Activated CD4-positive, alpha-beta memory T cell treated with anti-CD3 and anti-CD28 coated beads for 36 hours (primary cell): ENCODE measurements around the gene NDUFV3. TPM values are rescaled to one million over a fixed set of nuclear protein-coding genes. Genes with fewer than 3 reads are reported as not detected.
"Not testable (repeated sequence)": the region's sequence is repeated elsewhere in the genome, so short reads cannot be mapped to it uniquely, and the experiment has no call there.

Experiments
- CTCF ChIA-PET: fragments of 350-600 bp; sonication (Branson Sonifier 250); formaldehyde crosslinking; loops from one replicate; lab custom pipeline; 2021; ENCODE audit warnings: antibody characterized with exemption, inconsistent platforms; lab: Charles Lee
- POLR2A ChIA-PET: fragments of 350-600 bp; sonication (Branson Sonifier 250); formaldehyde crosslinking; loops from one replicate; lab custom pipeline; 2021; ENCODE audit warnings: antibody characterized with exemption; lab: Charles Lee
- DNase-seq: peaks from one replicate; pipeline ENCODE4 v3.0.0-alpha.2; 2020
- H3K27ac Mint-ChIP-seq: one replicate; pipeline ENCODE4 v1.8.0; 2021; ENCODE audit warnings: mixed read lengths
- H3K27me3 Mint-ChIP-seq: one replicate; pipeline ENCODE4 v1.8.0; 2021; ENCODE audit warnings: mixed read lengths
- H3K36me3 Mint-ChIP-seq: one replicate; pipeline ENCODE4 v1.8.0; 2021; ENCODE audit warnings: mixed read lengths
- H3K4me1 Mint-ChIP-seq: one replicate; pipeline ENCODE4 v1.8.0; 2021; ENCODE audit warnings: low read depth, mixed read lengths
- H3K4me3 Mint-ChIP-seq: one replicate; pipeline ENCODE4 v1.8.0; 2021; ENCODE audit warnings: mild to moderate bottlenecking, mixed read lengths
- H3K9me3 Mint-ChIP-seq: one replicate; pipeline ENCODE4 v1.8.0; 2021; ENCODE audit warnings: mixed read lengths
- intact Hi-C: fragments of 100-400 bp; cut with micrococcal nuclease; formaldehyde crosslinking; loops from one replicate; pipeline ENCODE4 v1.15.1; 2023
- microRNA-seq: library from miRNA; unstranded; fragments of <30 nt; microRNA quantifications from one replicate; pipeline ENCODE4 v1.2.0, GENCODE V29; 2022; ENCODE audit warnings: borderline number of aligned reads, borderline microRNAs expressed, borderline replicate concordance
- total RNA-seq, 2 experiments: library from RNA; stranded (reverse); gene quantifications; one replicate each; pipeline ENCODE4 v1.2.3, GENCODE V29; 2021

NDUFV3 gene
- total RNA-seq, 2 experiments from 2014 or later: 16.1 to 17.3 TPM

DNA sequence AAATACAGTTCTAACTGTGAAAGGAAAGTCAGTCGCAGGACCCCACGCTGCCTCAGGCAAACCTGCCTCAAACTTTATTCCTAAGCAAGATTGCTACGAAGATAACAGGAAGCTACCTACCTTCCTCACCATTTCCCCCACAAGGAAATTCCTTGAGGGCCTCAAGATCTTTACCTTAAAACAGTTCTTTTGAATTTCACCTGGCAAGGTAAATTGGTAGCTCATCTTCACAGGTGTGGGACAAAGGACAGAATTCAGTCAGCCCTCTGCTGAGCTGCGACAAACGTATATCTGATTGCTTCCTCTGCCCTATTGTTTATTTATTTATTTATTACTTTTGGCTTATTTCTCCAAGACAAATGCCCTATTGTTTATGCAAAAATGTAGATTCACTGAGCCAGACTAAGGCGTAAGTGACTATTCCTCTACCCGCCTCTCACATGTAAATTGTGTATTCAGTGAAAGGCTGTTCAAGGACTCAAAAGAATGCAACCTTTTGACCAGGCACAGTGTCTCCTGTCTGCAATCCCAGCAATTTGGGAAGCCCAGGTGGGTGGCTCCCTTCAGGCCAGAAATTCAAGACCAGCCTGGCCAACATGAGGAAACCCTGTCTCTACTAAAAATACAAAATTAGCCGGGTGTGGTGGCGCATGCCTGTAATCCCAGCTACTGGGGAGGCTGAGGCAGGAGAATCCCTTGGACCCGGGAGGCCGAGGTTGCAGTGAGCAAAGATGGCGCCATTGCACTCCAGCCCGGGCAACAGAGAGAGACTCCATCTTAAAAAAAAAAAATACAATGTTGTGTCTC, 63.9 kb downstream of the NDUFV3 start:
- Mint-ChIP-seq H3K9me3 (peaks cover 2% of the 10 kb centered on the region), H3K4me1 (no peaks in the 10 kb centered on the region), H3K27ac (no peak overlapping the region), H3K36me3 (no peaks in the 10 kb centered on the region), H3K27me3 (no peaks in the 10 kb centered on the region), H3K4me3 (no peak overlapping the region)
- ChIA-PET CTCF (no interaction called here), POLR2A (no interaction called here)
- intact Hi-C loops: no loop called here
- DNase-seq: no peak

DNA sequence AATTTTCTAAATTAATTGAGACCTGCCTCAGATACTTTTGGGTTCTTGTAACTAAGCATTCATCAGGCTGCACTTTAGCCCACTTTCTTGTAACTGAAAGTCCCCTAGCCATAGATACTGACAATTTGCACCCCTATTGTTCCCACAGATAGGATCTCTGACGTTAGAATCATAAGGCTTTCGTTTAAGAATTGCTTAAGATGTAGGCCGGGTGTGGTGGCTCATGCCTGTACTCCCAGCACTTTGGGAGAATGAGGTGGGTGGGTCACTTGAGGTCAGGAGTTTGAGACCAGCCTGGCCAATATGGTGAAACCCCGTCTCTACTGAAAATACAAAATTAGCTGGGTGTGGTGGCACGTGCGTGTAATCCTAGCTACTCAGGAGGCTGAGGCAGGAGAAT, 65.0 kb downstream of the NDUFV3 start:
- H3K27me3 Mint-ChIP-seq, H3K9me3 Mint-ChIP-seq, intact Hi-C loops, H3K36me3 Mint-ChIP-seq, DNase-seq, H3K4me1 Mint-ChIP-seq, CTCF ChIA-PET, POLR2A ChIA-PET, H3K4me3 Mint-ChIP-seq, H3K27ac Mint-ChIP-seq: not testable (repeated sequence)

DNA sequence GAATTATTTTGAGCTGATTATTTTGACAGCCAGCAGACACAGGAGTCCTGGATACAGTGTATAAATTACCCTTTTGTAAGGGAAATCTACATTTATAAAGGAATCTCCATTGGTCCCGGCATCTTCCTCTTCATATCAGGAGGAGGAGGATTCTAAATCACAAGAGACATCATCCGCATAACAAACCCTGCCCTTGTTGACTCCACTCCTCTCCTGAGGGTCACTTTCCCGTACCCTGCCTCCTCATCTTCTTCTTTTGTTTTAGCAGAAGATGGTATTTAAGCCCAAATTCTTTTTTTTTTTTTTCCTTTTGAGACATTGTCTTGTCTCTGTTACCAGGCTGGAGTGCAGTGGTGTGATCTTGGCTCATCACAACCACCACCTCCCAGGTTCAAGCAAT, 66.6 kb downstream of the NDUFV3 start:
- ChIA-PET POLR2A (no interaction called here), CTCF (no interaction called here)
- Mint-ChIP-seq H3K4me1 (no peaks in the 10 kb centered on the region), H3K27me3 (no peaks in the 10 kb centered on the region), H3K27ac (no peak overlapping the region), H3K4me3 (no peak overlapping the region), H3K36me3 (no peaks in the 10 kb centered on the region), H3K9me3 (peaks cover 2% of the 10 kb centered on the region)
- intact Hi-C loops: no loop called here
- DNase-seq: no peak

DNA sequence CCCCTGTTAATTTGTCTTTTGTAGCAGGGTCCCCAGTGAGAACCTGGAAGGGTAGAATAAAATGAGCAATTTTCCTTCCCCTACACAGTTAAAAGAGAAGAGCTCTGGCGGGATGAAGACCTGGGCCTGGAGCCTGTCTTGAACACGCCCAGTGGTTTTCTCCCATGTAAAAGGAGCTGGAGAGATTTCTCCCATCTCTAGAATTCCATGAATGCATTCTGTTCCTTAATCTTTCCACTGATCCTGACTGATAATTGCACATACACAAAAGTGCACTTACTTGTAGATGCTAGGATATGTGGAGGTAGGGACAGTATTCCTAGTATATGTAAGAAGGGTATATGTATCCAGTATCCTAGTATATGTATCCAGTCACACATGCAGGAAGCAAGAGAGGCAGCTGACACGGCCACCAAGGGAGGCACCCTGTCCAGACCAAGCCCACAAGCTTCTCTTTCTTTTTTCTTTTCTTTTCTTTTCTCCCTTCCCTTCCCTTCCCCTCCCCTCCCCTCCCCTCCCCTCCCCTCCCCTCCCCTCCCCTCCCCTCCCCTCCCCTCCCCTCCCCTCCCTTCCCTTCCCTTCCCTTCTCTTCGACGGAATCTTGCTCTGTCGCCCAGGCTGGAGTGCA, 69.4 kb downstream of the NDUFV3 start:
- no peak overlapping the region for H3K4me3 Mint-ChIP-seq
- ChIA-PET CTCF (no interaction called here), POLR2A (no interaction called here)
- H3K27ac Mint-ChIP-seq: no peak overlapping the region
- DNase-seq: no peak
- intact Hi-C loops: no loop called here
- no peaks in the 10 kb centered on the region for H3K36me3 Mint-ChIP-seq
- H3K9me3 Mint-ChIP-seq: no peaks in the 10 kb centered on the region
- H3K4me1 Mint-ChIP-seq: no peaks in the 10 kb centered on the region
- no peaks in the 10 kb centered on the region for H3K27me3 Mint-ChIP-seq

Small RNAs within 50 kb of the gene (microRNA-seq; reads per million reads assigned to microRNA genes)
- gene MIR5692B: not detected

Other genes with a start within 250 kb of the NDUFV3 start
- gene PDE9A, start 239.7 kb upstream of the NDUFV3 start, total RNA-seq: 1 to 10 TPM; 7.5 to 8.6 TPM
- gene WDR4, start 13.8 kb upstream of the NDUFV3 start, total RNA-seq: 10 to 100 TPM; 39.8 to 39.9 TPM
- under 1 TPM in 1 of 2 experiments, not detected in 1; 0.07 TPM for gene ERVH48-1, start 32.3 kb downstream of the NDUFV3 start, total RNA-seq
- gene PKNOX1, start 81.3 kb downstream of the NDUFV3 start, total RNA-seq: 10 to 100 TPM; 16.9 to 18.0 TPM
- gene CBS, start 182.5 kb downstream of the NDUFV3 start, total RNA-seq: 10 to 100 TPM; 54.7 to 63.6 TPM
- gene U2AF1, start 214.3 kb downstream of the NDUFV3 start, total RNA-seq: 10 to 100 TPM; 38.5 to 50.5 TPM